H9 (cell line): ENCODE measurements around the gene WDFY3. TPM values are rescaled to one million over a fixed set of nuclear protein-coding genes. Genes with fewer than 3 reads are reported as not detected.

Experiments used
- DNase-seq: peaks from one replicate; pipeline ENCODE4 v3.0.0-alpha.2; 2017
- H2AFZ ChIP-seq: one replicate; pipeline ENCODE4 v1.6.1; 2013; ENCODE audit warnings: mild to moderate bottlenecking, low read length, control low read depth, moderate library complexity
- H2AK5ac ChIP-seq: 2 replicates; pipeline ENCODE4 v1.6.1; 2013; ENCODE audit warnings: low read length, control low read depth, mixed read lengths; ENCODE audit not compliant: insufficient read length
- H2BK120ac ChIP-seq: one replicate; pipeline ENCODE4 v1.6.1; 2013; ENCODE audit warnings: low read depth, mild to moderate bottlenecking, low read length, control low read depth, inconsistent platforms; ENCODE audit not compliant: poor library complexity, severe bottlenecking
- H2BK12ac ChIP-seq: 2 replicates; pipeline ENCODE4 v1.6.1; 2013; ENCODE audit warnings: low read length, control low read depth, mixed read lengths, low read depth; ENCODE audit not compliant: insufficient read length
- H2BK15ac ChIP-seq: 2 replicates; pipeline ENCODE4 v1.6.1; 2013; ENCODE audit warnings: low read depth, low read length, control low read depth
- H2BK20ac ChIP-seq: one replicate; pipeline ENCODE4 v1.6.1; 2013; ENCODE audit warnings: low read depth, mild to moderate bottlenecking, low read length, control low read depth, inconsistent platforms; ENCODE audit not compliant: poor library complexity, severe bottlenecking
- H2BK5ac ChIP-seq: 2 replicates; pipeline ENCODE4 v1.6.1; 2013; ENCODE audit warnings: low read length, control low read depth, mixed read lengths; ENCODE audit not compliant: insufficient read length
- H3K14ac ChIP-seq: 2 replicates; pipeline ENCODE4 v1.6.1; 2013; ENCODE audit warnings: low read length, control low read depth; ENCODE audit not compliant: insufficient read depth
- H3K18ac ChIP-seq: 2 replicates; pipeline ENCODE4 v1.6.1; 2013; ENCODE audit warnings: low read depth, mild to moderate bottlenecking, mixed read lengths, low read length, control low read depth; ENCODE audit not compliant: insufficient read length
- H3K23ac ChIP-seq: 2 replicates; pipeline ENCODE4 v1.6.1; 2013; ENCODE audit warnings: low read length, control low read depth, mixed read lengths, low read depth; ENCODE audit not compliant: insufficient read length
- H3K23me2 ChIP-seq: 2 replicates; pipeline ENCODE4 v1.6.1; 2013; ENCODE audit warnings: low read depth, mild to moderate bottlenecking, mixed read lengths, low read length, control low read depth; ENCODE audit not compliant: insufficient read length, poor library complexity, severe bottlenecking
- H3K27ac ChIP-seq: 2 replicates; pipeline ENCODE4 v1.5.1; 2013; ENCODE audit warnings: low read length, control low read depth, mixed read lengths, low read depth; ENCODE audit not compliant: insufficient read length
- H3K27me3 ChIP-seq: 2 replicates; pipeline ENCODE4 v1.6.1; 2013; ENCODE audit warnings: low read length, control low read depth, inconsistent platforms; ENCODE audit not compliant: insufficient read depth
- H3K4ac ChIP-seq: 2 replicates; pipeline ENCODE4 v1.6.1; 2013; ENCODE audit warnings: low read depth, mild to moderate bottlenecking, control low read depth, inconsistent platforms, low read length, moderate library complexity
- H3K4me1 ChIP-seq: 2 replicates; pipeline ENCODE4 v1.6.1; 2013; ENCODE audit warnings: low read length, control low read depth, inconsistent platforms; ENCODE audit not compliant: insufficient read depth
- H3K4me2 ChIP-seq: 2 replicates; pipeline ENCODE4 v1.6.1; 2013; ENCODE audit warnings: low read length, control low read depth, mixed read lengths; ENCODE audit not compliant: insufficient read length, insufficient read depth
- H3K56ac ChIP-seq: 2 replicates; pipeline ENCODE4 v1.6.1; 2013; ENCODE audit warnings: low read depth, mild to moderate bottlenecking, mixed read lengths, low read length, control low read depth; ENCODE audit not compliant: insufficient read length
- H3K79me1 ChIP-seq: 2 replicates; pipeline ENCODE4 v1.6.1; 2013; ENCODE audit warnings: low read depth, mild to moderate bottlenecking, moderate library complexity, low read length, control low read depth, inconsistent platforms; ENCODE audit not compliant: insufficient read depth, poor library complexity, severe bottlenecking
- H3K79me2 ChIP-seq: 2 replicates; pipeline ENCODE4 v1.6.1; 2013; ENCODE audit warnings: low read length, control low read depth, inconsistent platforms; ENCODE audit not compliant: insufficient read depth
- H3K9ac ChIP-seq: 2 replicates; pipeline ENCODE4 v1.6.1; 2013; ENCODE audit warnings: low read length, control low read depth, mixed read lengths; ENCODE audit not compliant: insufficient read length; ENCODE audit errors: extremely low read depth
- H3K9me3 ChIP-seq: one replicate; pipeline ENCODE4 v1.6.1; 2013; ENCODE audit warnings: low read depth, low read length, inconsistent platforms; ENCODE audit not compliant: control insufficient read depth
- H3T11ph ChIP-seq: one replicate; pipeline ENCODE4 v1.6.1; 2013; ENCODE audit warnings: mild to moderate bottlenecking, low read length, control low read depth, inconsistent platforms
- H4K20me1 ChIP-seq: one replicate; pipeline ENCODE4 v1.6.1; 2013; ENCODE audit not compliant: control insufficient read depth, insufficient read length, insufficient read depth
- H4K5ac ChIP-seq: 2 replicates; pipeline ENCODE4 v1.6.1; 2013; ENCODE audit warnings: low read depth, mild to moderate bottlenecking, mixed read lengths, low read length, control low read depth; ENCODE audit not compliant: insufficient read length
- H4K8ac ChIP-seq: replicated peaks from 2 replicates; pipeline ENCODE4 v1.6.1; 2013; ENCODE audit warnings: low read length, control low read depth, mixed read lengths, low read depth; ENCODE audit not compliant: insufficient read length
- H4K91ac ChIP-seq: 2 replicates; pipeline ENCODE4 v1.6.1; 2013; ENCODE audit warnings: low read depth, mild to moderate bottlenecking, moderate library complexity, mixed read lengths, low read length, control low read depth; ENCODE audit not compliant: insufficient read length
- H3K27ac Mint-ChIP-seq, 3 experiments: 2 replicates in 2 of 3; 3 replicates in 1 of 3; pipeline ENCODE4 v1.8.0; 2020 to 2021; ENCODE audit warnings: mixed read lengths in 3 of 3, mild to moderate bottlenecking in 1 of 3, moderate library complexity in 1 of 3
- H3K27me3 Mint-ChIP-seq: 2 replicates; pipeline ENCODE4 v1.8.0; 2021; ENCODE audit warnings: low read depth, mild to moderate bottlenecking, moderate library complexity, mixed read lengths
- H3K36me3 Mint-ChIP-seq, 3 experiments: 2 replicates in 2 of 3; 3 replicates in 1 of 3; pipeline ENCODE4 v1.8.0; 2020 to 2021; ENCODE audit warnings: low read depth in 3 of 3, mixed read lengths in 3 of 3; ENCODE audit not compliant: insufficient read depth in 1 of 3
- H3K4me1 Mint-ChIP-seq, 2 experiments: 2 replicates each; pipeline ENCODE4 v1.8.0; 2020; ENCODE audit warnings: mixed read lengths in 2 of 2
- H3K4me3 Mint-ChIP-seq, 2 experiments: 2 replicates in 1 of 2; 3 replicates in 1 of 2; pipeline ENCODE4 v1.8.0; 2020 to 2021; ENCODE audit warnings: mild to moderate bottlenecking in 2 of 2, mixed read lengths in 2 of 2, moderate library complexity in 1 of 2
- H3K9me3 Mint-ChIP-seq, 2 experiments: 2 replicates in 1 of 2; 3 replicates in 1 of 2; pipeline ENCODE4 v1.8.0; 2020; ENCODE audit warnings: mild to moderate bottlenecking in 2 of 2, mixed read lengths in 2 of 2, moderate library complexity in 1 of 2
- CTCF ChIP-seq: fragments of 200-600 bp; sonication (generic); conservative IDR thresholded peaks from 3 replicates; pipeline ENCODE4 v1.8.0; 2021; ENCODE audit warnings: antibody characterized with exemption, mild to moderate bottlenecking
- WGBS: extraction: QIAGEN DNeasy Blood & Tissue Kit; methylation state at CpG from one replicate; pipeline ENCODE4 v1.1.7; 2013; ENCODE audit warnings: missing lambda C conversion rate, low lambda C conversion rate, mixed read lengths; ENCODE audit not compliant: insufficient read length; ENCODE audit errors: extremely low coverage; 5-methylcytosine and 5-hydroxymethylcytosine counted together
- total RNA-seq: library from RNA; stranded (reverse); gene quantifications from 2 replicates; pipeline ENCODE4 v1.2.1, GENCODE V29; 2021

WDFY3 gene
- total RNA-seq, 1 experiment from 2014 or later, result 54.6 TPM

DNA sequence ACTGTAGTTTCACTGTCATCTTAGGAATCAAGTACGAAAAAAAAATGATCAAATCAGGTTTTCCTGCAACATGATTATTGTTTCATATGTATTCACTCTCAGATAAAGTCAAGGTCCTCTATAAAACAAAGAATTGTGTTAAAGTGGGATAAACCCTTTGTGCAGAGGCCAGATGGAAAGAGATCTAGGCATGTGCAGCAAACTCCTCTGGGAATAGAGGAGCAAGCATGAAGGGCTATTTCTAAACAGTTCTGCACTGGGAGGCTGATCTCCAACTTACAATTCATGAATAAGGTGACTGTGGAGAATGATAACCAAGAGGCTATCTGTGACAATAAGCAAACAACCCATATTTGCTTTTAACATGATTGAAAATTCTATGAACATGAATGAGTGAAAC lies 2.4 kb upstream of the WDFY3 start:
- H2BK5ac ChIP-seq, result no peak overlapping the region
- H2AK5ac ChIP-seq, result no peak overlapping the region
- H3K23me2 ChIP-seq, result peaks cover 12% of the 10 kb centered on the region
- no peak overlapping the region for H2BK15ac ChIP-seq
- H3K27ac ChIP-seq, result no peak overlapping the region
- H3K14ac ChIP-seq, result no peak overlapping the region
- H3K9me3 Mint-ChIP-seq, result peaks cover 0 to 3% of the 10 kb centered on the region in 2 experiments; a peak in 1 of 5 replicates
- no peak for TF ChIP-seq CTCF
- H3K79me2 ChIP-seq, result peaks cover 7% of the 10 kb centered on the region; the same call in 1 of the 2 replicates
- no peaks in the 10 kb centered on the region; a peak in 2 of 7 replicates for H3K36me3 Mint-ChIP-seq
- no peak overlapping the region for H3K4me3 Mint-ChIP-seq
- H3K4me2 ChIP-seq, result no peak overlapping the region
- no peak overlapping the region for H3K27ac Mint-ChIP-seq
- H3K27me3 Mint-ChIP-seq, result no peaks in the 10 kb centered on the region
- H3K56ac ChIP-seq, result no peak overlapping the region
- H4K20me1 ChIP-seq, result no peaks in the 10 kb centered on the region
- H3K4me1 Mint-ChIP-seq, result peaks cover 19 to 37% of the 10 kb centered on the region in 2 experiments
- no peaks in the 10 kb centered on the region for H3K79me1 ChIP-seq
- no peaks in the 10 kb centered on the region for H3K4me1 ChIP-seq
- no peaks in the 10 kb centered on the region for H3K27me3 ChIP-seq
- no peak overlapping the region for H3K23ac ChIP-seq
- H4K91ac ChIP-seq, result no peak overlapping the region
- H4K8ac ChIP-seq, result no peak overlapping the region
- no peak overlapping the region for H2BK12ac ChIP-seq
- no peak overlapping the region for H2BK120ac ChIP-seq
- H3K4ac ChIP-seq, result no peak overlapping the region
- no peak overlapping the region for H3T11ph ChIP-seq
- no peaks in the 10 kb centered on the region for H3K9me3 ChIP-seq
- no peak overlapping the region for H2BK20ac ChIP-seq
- H2AFZ ChIP-seq, result no peak overlapping the region
- no peak overlapping the region for H4K5ac ChIP-seq
- no peak overlapping the region for H3K18ac ChIP-seq
- no peak overlapping the region for H3K9ac ChIP-seq
- WGBS, result no CpG with 5 or more reads among the region's 1 CpG
- DNase-seq, result no peak
